NCI-H1092 (cell line): ENCODE measurements around the gene AARS2.

ENCODE experiments used
- DNase-seq: peaks from one replicate; lab custom pipeline; 2025; lab: John Stamatoyannopoulos, UW

The AARS2 gene

GRCh38 chr6:44300292-44300823 lies 12.8 kb downstream of the AARS2 start:
- no peak for DNase-seq

- no peak for DNase-seq
These were observed 14.3 kb downstream of the AARS2 start for GRCh38 chr6:44298864-44299263.

GRCh38 chr6:44298055-44298803 lies 14.9 kb downstream of the AARS2 start:
- no peak for DNase-seq

- peak; percentile 8 for DNase-seq
These were observed 15.8 kb downstream of the AARS2 start for GRCh38 chr6:44297063-44298038.

GRCh38 chr6:44294832-44295791 lies 18.0 kb downstream of the AARS2 start:
- no peak for DNase-seq

GRCh38 chr6:44292661-44293365 lies 20.3 kb downstream of the AARS2 start:
- no peak for DNase-seq

GRCh38 chr6:44291841-44292240 lies 21.3 kb downstream of the AARS2 start:
- DNase-seq = no peak

GRCh38 chr6:44289726-44290260 lies 23.4 kb downstream of the AARS2 start:
- no peak for DNase-seq

- DNase-seq = no peak
These were observed 26.4 kb downstream of the AARS2 start for GRCh38 chr6:44286747-44287146.

- no peak for DNase-seq
These were observed 26.9 kb downstream of the AARS2 start for GRCh38 chr6:44286285-44286565.

GRCh38 chr6:44285552-44286284 lies 27.4 kb downstream of the AARS2 start:
- no peak for DNase-seq

- no peak for DNase-seq
These were observed 28.3 kb downstream of the AARS2 start for GRCh38 chr6:44284867-44285266.

GRCh38 chr6:44284121-44284520 lies 29.0 kb downstream of the AARS2 start:
- DNase-seq = no peak

GRCh38 chr6:44278774-44279697 lies 34.1 kb downstream of the AARS2 start:
- no peak for DNase-seq

GRCh38 chr6:44278315-44278714 lies 34.8 kb downstream of the AARS2 start:
- no peak for DNase-seq

GRCh38 chr6:44277763-44278162 lies 35.4 kb downstream of the AARS2 start:
- DNase-seq = no peak

- DNase-seq = no peak
These were observed 36.2 kb downstream of the AARS2 start for GRCh38 chr6:44276667-44277640.
